ENCODE data around the gene IFIT1B.

Gene IFIT1B

DNA sequence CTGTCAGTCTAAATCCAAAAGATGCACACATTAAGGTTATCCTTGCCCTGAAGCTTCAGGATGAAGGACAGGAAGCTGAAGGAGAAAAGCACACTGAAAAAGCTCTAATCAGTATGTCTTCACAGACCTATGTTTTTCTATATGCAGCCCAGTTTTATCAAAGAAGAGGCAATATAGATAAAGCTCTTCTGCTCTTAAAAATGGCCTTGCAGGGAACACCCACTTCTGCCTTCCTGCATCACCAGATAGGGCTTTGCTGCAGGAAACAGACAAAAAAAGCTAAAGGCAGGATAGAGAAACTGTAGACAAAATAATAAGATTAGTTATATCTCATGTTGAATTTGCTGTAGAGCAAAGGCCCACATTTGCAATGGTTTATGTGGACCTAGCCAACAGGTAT is 14.9 kb upstream of the IFIT1B start:
- DNase-seq (ENCODE audit: low read depth): no peak
- H3K4me3 ChIP-seq (ENCODE audit: low read length): no peak overlapping the region
- TF ChIP-seq, protein P1, sequence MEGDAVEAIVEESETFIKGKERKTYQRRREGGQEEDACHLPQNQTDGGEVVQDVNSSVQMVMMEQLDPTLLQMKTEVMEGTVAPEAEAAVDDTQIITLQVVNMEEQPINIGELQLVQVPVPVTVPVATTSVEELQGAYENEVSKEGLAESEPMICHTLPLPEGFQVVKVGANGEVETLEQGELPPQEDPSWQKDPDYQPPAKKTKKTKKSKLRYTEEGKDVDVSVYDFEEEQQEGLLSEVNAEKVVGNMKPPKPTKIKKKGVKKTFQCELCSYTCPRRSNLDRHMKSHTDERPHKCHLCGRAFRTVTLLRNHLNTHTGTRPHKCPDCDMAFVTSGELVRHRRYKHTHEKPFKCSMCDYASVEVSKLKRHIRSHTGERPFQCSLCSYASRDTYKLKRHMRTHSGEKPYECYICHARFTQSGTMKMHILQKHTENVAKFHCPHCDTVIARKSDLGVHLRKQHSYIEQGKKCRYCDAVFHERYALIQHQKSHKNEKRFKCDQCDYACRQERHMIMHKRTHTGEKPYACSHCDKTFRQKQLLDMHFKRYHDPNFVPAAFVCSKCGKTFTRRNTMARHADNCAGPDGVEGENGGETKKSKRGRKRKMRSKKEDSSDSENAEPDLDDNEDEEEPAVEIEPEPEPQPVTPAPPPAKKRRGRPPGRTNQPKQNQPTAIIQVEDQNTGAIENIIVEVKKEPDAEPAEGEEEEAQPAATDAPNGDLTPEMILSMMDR (conservative IDR thresholded peaks at IDR 0.05; ENCODE audit: low read length): no peak

GRCh38 chr10:89363729-89364442 is 14.0 kb upstream of the IFIT1B start:
- TF ChIP-seq, protein P1 (conservative IDR thresholded peaks at IDR 0.05; ENCODE audit: low read length): no peak
- no peak overlapping the region for H3K4me3 ChIP-seq (ENCODE audit: low read length)
- no peak for DNase-seq (ENCODE audit: low read depth)

DNA sequence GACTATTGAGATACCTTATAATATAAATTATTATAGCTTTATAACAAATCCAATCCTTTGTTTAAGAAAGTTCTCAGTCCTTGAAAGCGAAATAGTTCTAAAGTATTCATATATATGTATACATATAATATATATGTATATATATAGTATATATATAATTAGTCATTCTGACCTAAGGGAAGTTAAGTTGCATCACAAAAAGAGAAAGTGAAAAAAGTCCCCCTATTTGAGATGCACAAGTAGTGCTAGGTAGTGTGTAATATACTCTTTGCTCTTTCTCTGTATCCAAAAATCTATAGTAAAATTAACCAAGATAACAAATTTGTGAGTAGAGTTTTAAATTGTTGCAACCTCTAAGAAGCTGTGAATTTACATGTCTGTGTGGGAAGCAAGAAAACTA is 13.3 kb upstream of the IFIT1B start:
- TF ChIP-seq, protein P1 (conservative IDR thresholded peaks at IDR 0.05; ENCODE audit: low read length): no peak
- no peak overlapping the region for H3K4me3 ChIP-seq (ENCODE audit: low read length)
- no peak for DNase-seq (ENCODE audit: low read depth)

- TF ChIP-seq, protein P1 (conservative IDR thresholded peaks at IDR 0.05; ENCODE audit: low read length): no peak
- no peak overlapping the region for H3K4me3 ChIP-seq (ENCODE audit: low read length)
- DNase-seq (ENCODE audit: low read depth): no peak
Observed at GRCh38 chr10:89367529-89367928, 10.3 kb upstream of the IFIT1B start.

GRCh38 chr10:89368129-89368528 is 9.7 kb upstream of the IFIT1B start:
- TF ChIP-seq, protein P1 (conservative IDR thresholded peaks at IDR 0.05; ENCODE audit: low read length): no peak
- DNase-seq (ENCODE audit: low read depth): no peak

DNA sequence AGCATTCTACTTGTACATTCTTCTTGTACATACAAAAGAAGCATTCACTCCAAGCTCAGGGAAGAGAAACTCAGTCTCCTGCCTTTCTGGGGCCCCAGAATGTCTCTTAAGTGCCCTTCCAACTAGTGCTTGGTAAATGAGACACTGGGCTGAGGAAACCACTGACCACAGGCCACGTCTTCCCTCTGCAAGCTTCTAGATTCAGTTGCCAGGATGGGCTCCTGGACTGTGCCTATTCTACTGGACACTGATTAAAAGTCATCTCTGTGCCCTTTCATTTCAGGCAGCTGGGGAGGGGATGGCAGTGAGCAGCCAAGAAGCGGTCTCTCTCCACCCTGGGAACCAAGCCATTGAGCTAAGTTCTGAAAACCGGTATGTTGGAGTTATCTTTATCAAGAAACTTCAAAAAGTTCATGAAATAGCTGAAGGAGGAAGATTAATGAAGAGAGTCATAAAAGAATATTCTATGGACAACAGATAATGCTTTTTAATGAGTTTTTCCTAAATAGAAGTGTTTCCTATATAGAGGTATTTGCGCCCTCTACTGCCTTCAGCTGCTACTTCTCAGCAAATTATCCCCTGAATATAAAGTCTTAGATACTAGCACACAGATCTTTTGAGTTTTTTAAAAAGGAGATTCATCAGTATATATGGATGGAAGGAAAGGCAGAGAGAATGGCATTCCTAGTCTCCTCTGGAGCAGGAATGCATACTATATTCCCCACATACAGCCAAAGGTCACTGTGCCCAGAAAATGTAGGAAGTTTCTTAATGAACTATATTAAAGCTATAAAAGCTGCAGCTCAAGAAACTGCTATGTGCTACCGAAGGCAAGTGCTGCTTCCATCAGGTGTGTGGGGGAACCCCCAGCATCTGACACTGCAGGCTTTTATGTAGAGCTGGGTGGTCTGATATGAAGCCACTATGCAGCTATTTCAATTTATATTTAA is 8.4 kb upstream of the IFIT1B start:
- H3K4me3 ChIP-seq (ENCODE audit: low read length): no peak overlapping the region
- peak; percentile 70 for DNase-seq (ENCODE audit: low read depth)
- TF ChIP-seq, protein P1 (conservative IDR thresholded peaks at IDR 0.05; ENCODE audit: low read length): peak; percentile 72

More at GRCh38 chr10:89368129-89368528, 9.7 kb upstream of the IFIT1B start:
- no peak overlapping the region for H3K4me3 ChIP-seq (ENCODE audit: low read length)

All from AG10803 (cell line).